GM21423 (cell line): ENCODE results near the gene WSCD2.
"Not testable (repeated sequence)": the region's sequence is repeated elsewhere in the genome, so short reads cannot be mapped to it uniquely, and the experiment has no call there.

ENCODE experiments used
- ATAC-seq: cut with Tn5 transposase; IDR thresholded peaks from one replicate; pipeline ENCODE4 v1.9.1; 2021; ENCODE audit warnings: mild to moderate bottlenecking, moderate library complexity; ENCODE audit not compliant: unreplicated experiment

The WSCD2 gene

GRCh38 chr12:108193493-108193892 lies 64.4 kb downstream of the WSCD2 start:
- no peak for ATAC-seq

- ATAC-seq = no peak
Observed at GRCh38 chr12:108193917-108194316, 64.8 kb downstream of the WSCD2 start.

- ATAC-seq = no peak
Observed at GRCh38 chr12:108194585-108194984, 65.5 kb downstream of the WSCD2 start.

GRCh38 chr12:108196319-108196718 lies 67.2 kb downstream of the WSCD2 start:
- ATAC-seq = no peak

GRCh38 chr12:108196921-108197320 lies 67.8 kb downstream of the WSCD2 start:
- no peak for ATAC-seq

GRCh38 chr12:108198043-108198442 lies 69.0 kb downstream of the WSCD2 start:
- ATAC-seq = no peak

GRCh38 chr12:108199106-108199505 lies 70.0 kb downstream of the WSCD2 start:
- no peak for ATAC-seq

GRCh38 chr12:108201808-108202207 lies 72.7 kb downstream of the WSCD2 start:
- ATAC-seq = no peak

- no peak for ATAC-seq
Observed at GRCh38 chr12:108204117-108204987, 75.3 kb downstream of the WSCD2 start.

- no peak for ATAC-seq
Observed at GRCh38 chr12:108205864-108206263, 76.8 kb downstream of the WSCD2 start.

- no peak for ATAC-seq
Observed at GRCh38 chr12:108207791-108208730, 79.0 kb downstream of the WSCD2 start.

- no peak for ATAC-seq
Observed at GRCh38 chr12:108210001-108210400, 80.9 kb downstream of the WSCD2 start.

- ATAC-seq = no peak
Observed at GRCh38 chr12:108211157-108211556, 82.1 kb downstream of the WSCD2 start.

GRCh38 chr12:108213871-108214445 lies 84.9 kb downstream of the WSCD2 start:
- ATAC-seq = no peak

GRCh38 chr12:108214486-108214885 lies 85.4 kb downstream of the WSCD2 start:
- ATAC-seq = no peak

- ATAC-seq = no peak
Observed at GRCh38 chr12:108215458-108215857, 86.4 kb downstream of the WSCD2 start.

GRCh38 chr12:108218921-108219320 lies 89.8 kb downstream of the WSCD2 start:
- ATAC-seq = no peak

GRCh38 chr12:108225101-108225500 lies 96.0 kb downstream of the WSCD2 start:
- not testable (repeated sequence) for ATAC-seq

GRCh38 chr12:108226866-108227265 lies 97.8 kb downstream of the WSCD2 start:
- ATAC-seq = no peak

- ATAC-seq = no peak
Observed at GRCh38 chr12:108228746-108229145, 99.7 kb downstream of the WSCD2 start.
